Endothelial cell of umbilical vein (primary cell): ENCODE results near the gene OSBPL5. TPM values are rescaled to one million over a fixed set of nuclear protein-coding genes. Genes with fewer than 3 reads are reported as not detected.

Experiments used
- BruUV-seq: library from RNA; stranded (reverse); fragments of 400-500 nt; replicated peaks from 2 replicates; lab custom pipeline; 2021; lab: Mats Ljungman, UMichigan
- CTCF ChIA-PET: fragments of 300-600, 350-600 bp; sonication (Branson Sonifier 250); formaldehyde crosslinking; loops from one replicate; lab custom pipeline; 2021; ENCODE audit warnings: antibody characterized with exemption, inconsistent platforms; lab: Charles Lee
- POLR2A ChIA-PET: fragments of 300-600, 350-600 bp; sonication (Branson Sonifier 250); formaldehyde crosslinking; loops from one replicate; lab custom pipeline; 2021; ENCODE audit warnings: antibody characterized with exemption, inconsistent platforms; lab: Charles Lee
- DNase-seq: peaks from one replicate; pipeline ENCODE4 v3.0.0-alpha.2; 2011; ENCODE audit warnings: low read depth, low spot score
- FAIRE-seq: peaks from 2 replicates; lab custom pipeline; 2011; peaks lifted over from hg19 to GRCh38; lab: Jason Lieb, UNC
- H2AFZ ChIP-seq: 2 replicates; pipeline ENCODE4 v1.6.0; 2012; ENCODE audit warnings: low read depth, low read length, control low read depth, inconsistent platforms
- H3K27ac ChIP-seq: 2 replicates; pipeline ENCODE4 v1.5.1; 2011; ENCODE audit warnings: low read depth, mild to moderate bottlenecking, control low read depth, low read length, moderate library complexity; ENCODE audit not compliant: insufficient read depth
- H3K27me3 ChIP-seq, 2 experiments: 2 replicates each; pipeline versions ENCODE4 v1.6.0 to v1.6.1; 2011; ENCODE audit warnings: low read length in 2 of 2, mixed read lengths in 1 of 2; ENCODE audit not compliant: control insufficient read depth in 2 of 2, insufficient read depth in 2 of 2
- H3K36me3 ChIP-seq, 2 experiments: 2 replicates in 1 of 2; 3 replicates in 1 of 2; pipeline ENCODE4 v1.5.1; 2011; ENCODE audit warnings: low read length in 2 of 2, mild to moderate bottlenecking in 1 of 2, moderate library complexity in 1 of 2; ENCODE audit not compliant: control insufficient read depth in 2 of 2, insufficient read depth in 2 of 2; ENCODE audit errors: extremely low read depth in 1 of 2
- H3K4me1 ChIP-seq: 3 replicates; pipeline ENCODE4 v1.5.1; 2011; ENCODE audit warnings: mild to moderate bottlenecking, low read length; ENCODE audit not compliant: control insufficient read depth, insufficient read depth; ENCODE audit errors: extremely low read depth
- H3K4me2 ChIP-seq: 2 replicates; pipeline ENCODE4 v1.6.1; 2011; ENCODE audit warnings: low read length, control low read depth, mixed read lengths; ENCODE audit not compliant: insufficient read depth
- H3K4me3 ChIP-seq, 3 experiments: fragments of 200-600 bp in 1 of 3; sonication (generic), shearing (Covaris generic) in 1 of 3; replicated peaks in 1 of 3; 2 replicates each; pipeline ENCODE4 v1.5.1; 2011 to 2016; ENCODE audit warnings: control low read depth in 3 of 3, low read length in 3 of 3, mild to moderate bottlenecking in 2 of 3, inconsistent platforms in 1 of 3, low read depth in 1 of 3, moderate library complexity in 1 of 3; ENCODE audit not compliant: insufficient read depth in 1 of 3
- H3K79me2 ChIP-seq: 2 replicates; pipeline ENCODE4 v1.6.0; 2012; ENCODE audit warnings: low read length, inconsistent platforms; ENCODE audit not compliant: control insufficient read depth, insufficient read depth
- H3K9ac ChIP-seq: replicated peaks from 2 replicates; pipeline ENCODE3; 2011; ENCODE audit warnings: low read length, control low read depth; ENCODE audit not compliant: insufficient read depth; ENCODE audit errors: extremely low read depth
- H3K9me1 ChIP-seq: replicated peaks from 3 replicates; pipeline ENCODE4 v1.6.0; 2011; ENCODE audit warnings: mild to moderate bottlenecking, low read length; ENCODE audit not compliant: control insufficient read depth, insufficient read depth; ENCODE audit errors: extremely low read depth
- H3K9me3 ChIP-seq: replicated peaks from 2 replicates; pipeline ENCODE4 v1.5.1; 2012; ENCODE audit warnings: low read length, inconsistent platforms; ENCODE audit not compliant: control insufficient read depth, insufficient read depth
- H4K20me1 ChIP-seq: replicated peaks from 2 replicates; pipeline ENCODE3; 2011; ENCODE audit warnings: mild to moderate bottlenecking, low read length; ENCODE audit not compliant: control insufficient read depth, insufficient read depth; ENCODE audit errors: extremely low read depth
- CTCF ChIP-seq, 2 donors: IDR thresholded peaks; 1 replicate in 1 of 2; 2 replicates in 1 of 2; pipeline ENCODE4 v1.5.1; 2011; ENCODE audit warnings: low read length in 2 of 2, mild to moderate bottlenecking in 2 of 2, moderate library complexity in 2 of 2, control low read depth in 1 of 2, inconsistent platforms in 1 of 2, low read depth in 1 of 2; ENCODE audit not compliant: insufficient read depth in 1 of 2; ENCODE audit errors: extremely low read depth in 1 of 2
- EZH2 ChIP-seq: IDR thresholded peaks from 2 replicates; pipeline ENCODE4 v1.6.1; 2012; ENCODE audit warnings: borderline replicate concordance, low read depth, mild to moderate bottlenecking, moderate library complexity, low read length, inconsistent platforms; ENCODE audit not compliant: severe bottlenecking
- FOS ChIP-seq: IDR thresholded peaks from 2 replicates; pipeline ENCODE4 v1.6.1; 2011; ENCODE audit warnings: mild to moderate bottlenecking, low read length, moderate library complexity, borderline replicate concordance; ENCODE audit not compliant: insufficient read depth
- GATA2 ChIP-seq: IDR thresholded peaks from 2 replicates; pipeline ENCODE4 v1.7.0; 2011; ENCODE audit warnings: low read depth, mild to moderate bottlenecking, moderate library complexity, mixed read lengths, low read length; ENCODE audit not compliant: insufficient read length, insufficient read depth
- JUN ChIP-seq: IDR thresholded peaks from 2 replicates; pipeline ENCODE4 v1.6.1; 2011; ENCODE audit warnings: borderline replicate concordance, low read depth; ENCODE audit not compliant: insufficient read length, insufficient read depth
- MAX ChIP-seq: IDR thresholded peaks from 2 replicates; pipeline ENCODE4 v1.6.1; 2011; ENCODE audit not compliant: insufficient read depth, insufficient read length
- MYC ChIP-seq: IDR thresholded peaks from one replicate; pipeline ENCODE4 v1.6.1; 2011; ENCODE audit warnings: mild to moderate bottlenecking, low read depth, low read length
- POLR2A ChIP-seq: IDR thresholded peaks from 2 replicates; pipeline ENCODE4 v1.6.1; 2012; ENCODE audit warnings: low read depth, mild to moderate bottlenecking, control low read depth, low read length
- POLR2AphosphoS5 ChIP-seq: IDR thresholded peaks from 2 replicates; pipeline ENCODE4 v1.6.1; 2012; ENCODE audit warnings: low read depth, mild to moderate bottlenecking, control low read depth, low read length, moderate library complexity; ENCODE audit not compliant: insufficient read depth
- dilution Hi-C: fragments of 300-500 bp; cut with MboI; formaldehyde crosslinking; loops from one replicate; pipeline ENCODE4 v1.15.0; 2019; ENCODE audit warnings: low sequenced_read_pairs; ENCODE audit not compliant: extremely low pct_ligation_motif_present
- intact Hi-C: fragments of 100-400 bp; cut with micrococcal nuclease; formaldehyde crosslinking; loops from one replicate; pipeline ENCODE4 v1.10.0; 2022
- polyA plus RNA-seq, 4 experiments: library from polyadenylated mRNA; depleted of rRNA in 3 of 4; stranded (reverse) in 3 of 4; unstranded in 1 of 4; fragments of >200 nt; gene quantifications; 2 replicates each; pipeline versions ENCODE4 v1.2.1 to v1.2.3, GENCODE V29; 2011 to 2012; ENCODE audit warnings: missing spikeins in 1 of 4
- total RNA-seq: library from RNA; stranded (reverse); gene quantifications from 2 replicates; pipeline ENCODE4 v1.2.3, GENCODE V29; 2021

The OSBPL5 gene
- total and polyA plus RNA-seq, 2 donors (not counting 3 experiments of a cell fraction or from before 2014, with no cell fraction given), result 8.7 to 37.7 TPM

- FAIRE-seq (no peak), DNase-seq (no peak)
- dilution Hi-C loops (no loop called here), intact Hi-C loops (no loop called here)
- TF ChIP-seq MYC (no peak), POLR2A (no peak), CTCF (IDR thresholded peaks at IDR 0.05; ENCODE audit: extremely low read depth in 1 of 2, insufficient read depth in 1 of 2, low read depth in 1 of 2, low read length in 2 of 2) (no peak), POLR2AphosphoS5 (no peak), FOS (no peak), MAX (no peak), EZH2 (no peak), GATA2 (no peak), JUN (no peak)
- Histone ChIP-seq H3K27me3 (no peaks in the 10 kb centered on the region), H3K9me3 (no peaks in the 10 kb centered on the region), H4K20me1 (no peaks in the 10 kb centered on the region), H3K4me2 (no peak overlapping the region), H3K9me1 (no peaks in the 10 kb centered on the region), H3K27ac (no peak overlapping the region), H3K79me2 (no peaks in the 10 kb centered on the region), H2AFZ (no peak overlapping the region), H3K9ac (no peak overlapping the region), H3K36me3 (no peaks in the 10 kb centered on the region), H3K4me1 (no peaks in the 10 kb centered on the region), H3K4me3 (no peak overlapping the region)
- CTCF ChIA-PET, result interaction anchor here (0.7 to 2.2 kb wide), 5 partner anchors 12 to 105 kb away, joined by 3 to 11 read pairs (median 3); no protein-coding TSS in a partner anchor
- BruUV-seq, result no TSS peak
- POLR2A ChIA-PET, result no interaction called here
These were observed 53.0 kb downstream of the OSBPL5 start for GRCh38 chr11:3111919-3112690.
